Activated CD4-positive, alpha-beta T cell treated with anti-CD3 and anti-CD28 coated beads for 36 hours (primary cell): ENCODE measurements around the gene BRD2. TPM values are rescaled to one million over a fixed set of nuclear protein-coding genes. Genes with fewer than 3 reads are reported as not detected.
A peak's percentile ranks its signal among the peaks of the same experiment; 100 is the strongest.

Source experiments
- ATAC-seq: fragments of 200-7000 bp; cut with Tn5 transposase; one replicate; pipeline ENCODE4 v1.10.0; 2021; ENCODE audit warnings: mild to moderate bottlenecking, moderate library complexity
- CTCF ChIA-PET: fragments of 350-600 bp; sonication (Branson Sonifier 250); formaldehyde crosslinking; loops from one replicate; lab custom pipeline; 2021; ENCODE audit warnings: antibody characterized with exemption; lab: Charles Lee
- POLR2A ChIA-PET: fragments of 350-600 bp; sonication (Branson Sonifier 250); formaldehyde crosslinking; loops from one replicate; lab custom pipeline; 2021; ENCODE audit warnings: antibody characterized with exemption, inconsistent platforms; lab: Charles Lee
- DNase-seq: peaks from one replicate; pipeline ENCODE4 v3.0.0-alpha.2; 2020
- H3K27ac Mint-ChIP-seq: one replicate; pipeline ENCODE4 v1.8.0; 2021; ENCODE audit warnings: mixed read lengths
- H3K27me3 Mint-ChIP-seq: one replicate; pipeline ENCODE4 v1.8.0; 2021; ENCODE audit warnings: mixed read lengths
- H3K36me3 Mint-ChIP-seq: one replicate; pipeline ENCODE4 v1.8.0; 2021; ENCODE audit warnings: low read depth, mixed read lengths
- H3K4me1 Mint-ChIP-seq: one replicate; pipeline ENCODE4 v1.8.0; 2021; ENCODE audit warnings: mixed read lengths
- H3K4me3 Mint-ChIP-seq: one replicate; pipeline ENCODE4 v1.8.0; 2021; ENCODE audit warnings: mild to moderate bottlenecking, moderate library complexity, mixed read lengths
- H3K9me3 Mint-ChIP-seq: one replicate; pipeline ENCODE4 v1.8.0; 2021; ENCODE audit warnings: low read depth, mixed read lengths
- intact Hi-C, 2 experiments: fragments of 100-400 bp; cut with DNase I in 1 of 2; cut with micrococcal nuclease in 1 of 2; formaldehyde crosslinking; loops; one replicate each; pipeline versions ENCODE4 v1.14.2 to v1.15.1; 2022 to 2024; cut with DNase I, micrococcal nuclease
- total RNA-seq, 2 experiments: library from RNA; stranded (reverse); gene quantifications; one replicate each; pipeline ENCODE4 v1.2.3, GENCODE V29; 2021

BRD2 gene
- 100 to 1,000 TPM; 230 to 338 TPM for total RNA-seq

GRCh38 chr6:32968093-32968866, at the start of gene BRD2:
Gene BRD2, plus strand, starts transcription at chr6:32968594. Its CDS starts 4,305 bp downstream, at chr6:32972899.
- Mint-ChIP-seq H3K4me3 (peak within 1 kb of the TSS; percentile 98), H3K27ac (peak within 1 kb of the TSS; percentile 97), H3K36me3 (peaks cover 41% of the 10 kb centered on the region), H3K4me1 (peaks cover 32% of the 10 kb centered on the region), H3K27me3 (no peaks in the 10 kb centered on the region), H3K9me3 (no peaks in the 10 kb centered on the region)
- POLR2A ChIA-PET: interaction anchor here (0.6 to 7.6 kb wide), 9 partner anchors 10 to 1393 kb away, joined by 3 to 71 read pairs (median 3); partner anchors contain the start of genes HLA-DMB, TAP2 and TNF
- ATAC-seq (peak; percentile 45), DNase-seq (peak; percentile 98)
- intact Hi-C loops: loop anchor here (1.0 to 5.0 kb wide), 11 partner anchors 15 to 423 kb away; partner anchors contain the start of genes HLA-DMB (in 2 of the 2), HLA-DMA (in 1 of the 2), KIFC1 (in 1 of the 2) and PSMB9 (in 1 of the 2)
- CTCF ChIA-PET: interaction anchor here (0.5 to 13.4 kb wide), 15 partner anchors 10 to 1165 kb away, joined by 3 to 197 read pairs (median 6); partner anchors contain the start of genes HLA-DMA, HLA-DMB and TAP2

- no peaks in the 10 kb centered on the region for H3K36me3 Mint-ChIP-seq
- ATAC-seq: no peak
- H3K4me1 Mint-ChIP-seq: no peaks in the 10 kb centered on the region
- no peaks in the 10 kb centered on the region for H3K9me3 Mint-ChIP-seq
- no peak for DNase-seq
- H3K4me3 Mint-ChIP-seq: no peak overlapping the region
- CTCF ChIA-PET: interaction anchor here (0.9 to 2.4 kb wide), 6 partner anchors 12 to 82 kb away, joined by 3 to 8 read pairs (median 4); partner anchors contain the start of genes HLA-DMA and TAP2
- POLR2A ChIA-PET: no interaction called here
- peaks cover 2% of the 10 kb centered on the region for H3K27me3 Mint-ChIP-seq
- intact Hi-C loops: no loop called here
- H3K27ac Mint-ChIP-seq: no peak overlapping the region
Measured at GRCh38 chr6:32920715-32921114, 47.7 kb upstream of the BRD2 start.

GRCh38 chr6:32922083-32922482, 46.3 kb upstream of the BRD2 start:
- ATAC-seq (no peak), DNase-seq (no peak)
- ChIA-PET POLR2A (no interaction called here), CTCF (interaction anchor here (1.0 to 1.6 kb wide), 4 partner anchors 9 to 62 kb away, joined by 3 to 8 read pairs (median 3); no protein-coding TSS in a partner anchor)
- Mint-ChIP-seq H3K4me3 (no peak overlapping the region), H3K9me3 (no peaks in the 10 kb centered on the region), H3K36me3 (no peaks in the 10 kb centered on the region), H3K27ac (no peak overlapping the region), H3K4me1 (no peaks in the 10 kb centered on the region), H3K27me3 (peaks cover 2% of the 10 kb centered on the region)
- intact Hi-C loops: no loop called here

GRCh38 chr6:32931211-32931610, 37.2 kb upstream of the BRD2 start:
- no peaks in the 10 kb centered on the region for H3K27me3 Mint-ChIP-seq
- DNase-seq (no peak), ATAC-seq (no peak)
- H3K4me3 Mint-ChIP-seq: no peak overlapping the region
- no peaks in the 10 kb centered on the region for H3K9me3 Mint-ChIP-seq
- CTCF ChIA-PET: interaction anchor here (0.9 to 4.9 kb wide), 7 partner anchors 10 to 56 kb away, joined by 3 to 154 read pairs (median 5); partner anchors contain the start of gene HLA-DMA
- H3K27ac Mint-ChIP-seq: no peak overlapping the region
- intact Hi-C loops: loop anchor here (5.0 kb wide), 1 partner anchor 36 kb away; the partner anchor contains the start of gene BRD2 (in 2 of the 2)
- no peaks in the 10 kb centered on the region for H3K36me3 Mint-ChIP-seq
- POLR2A ChIA-PET: interaction anchor here (1.2 to 1.5 kb wide), 2 partner anchors 51 to 53 kb away, joined by 3 to 5 read pairs; no protein-coding TSS in a partner anchor
- peaks cover 5% of the 10 kb centered on the region for H3K4me1 Mint-ChIP-seq

- H3K36me3 Mint-ChIP-seq: no peaks in the 10 kb centered on the region
- H3K27ac Mint-ChIP-seq: no peak overlapping the region
- H3K4me1 Mint-ChIP-seq: peaks cover 5% of the 10 kb centered on the region
- DNase-seq (no peak), ATAC-seq (no peak)
- CTCF ChIA-PET: interaction anchor here (0.6 to 5.6 kb wide), 16 partner anchors 9 to 111 kb away, joined by 3 to 154 read pairs (median 10); partner anchors contain the start of genes HLA-DMA and HLA-DMB
- intact Hi-C loops: loop anchor here (2.0 to 5.0 kb wide), 2 partner anchors 15 to 35 kb away; partner anchors contain the start of gene BRD2 (in 2 of the 2)
- POLR2A ChIA-PET: interaction anchor here (0.9 to 1.2 kb wide), 3 partner anchors 40 to 50 kb away, joined by 3 to 5 read pairs (median 3); no protein-coding TSS in a partner anchor
- no peaks in the 10 kb centered on the region for H3K9me3 Mint-ChIP-seq
- no peak overlapping the region for H3K4me3 Mint-ChIP-seq
- no peaks in the 10 kb centered on the region for H3K27me3 Mint-ChIP-seq
Measured at GRCh38 chr6:32932132-32932868, 36.1 kb upstream of the BRD2 start.

GRCh38 chr6:32933661-32934085, 34.7 kb upstream of the BRD2 start:
- ChIA-PET CTCF (interaction anchor here (0.6 to 5.6 kb wide), 39 partner anchors 9 to 875 kb away, joined by 3 to 154 read pairs (median 6); partner anchors contain the start of genes HLA-DMA and HLA-DMB), POLR2A (interaction anchor here (0.6 to 2.1 kb wide), 5 partner anchors 36 to 65 kb away, joined by 3 to 19 read pairs (median 6); no protein-coding TSS in a partner anchor)
- H3K4me1 Mint-ChIP-seq: peaks cover 5% of the 10 kb centered on the region
- H3K9me3 Mint-ChIP-seq: no peaks in the 10 kb centered on the region
- peak; percentile 69 for ATAC-seq
- DNase-seq: peak; percentile 85
- H3K36me3 Mint-ChIP-seq: no peaks in the 10 kb centered on the region
- no peak overlapping the region for H3K27ac Mint-ChIP-seq
- H3K27me3 Mint-ChIP-seq: no peaks in the 10 kb centered on the region
- intact Hi-C loops: loop anchor here (1.0 to 5.0 kb wide), 5 partner anchors 13 to 52 kb away; partner anchors contain the start of genes BRD2 (in 2 of the 2) and HLA-DMA (in 1 of the 2)
- H3K4me3 Mint-ChIP-seq: no peak overlapping the region

GRCh38 chr6:32935551-32936238, 32.7 kb upstream of the BRD2 start:
- ChIA-PET POLR2A (interaction anchor here (1.1 kb wide), 1 partner anchor 32 kb away, joined by 3 read pairs; no protein-coding TSS in a partner anchor), CTCF (interaction anchor here (0.9 to 7.6 kb wide), 7 partner anchors 7 to 50 kb away, joined by 3 to 107 read pairs (median 36); partner anchors contain the start of genes HLA-DMA and HLA-DMB)
- no peak for DNase-seq
- no peaks in the 10 kb centered on the region for H3K36me3 Mint-ChIP-seq
- no peaks in the 10 kb centered on the region for H3K9me3 Mint-ChIP-seq
- intact Hi-C loops: no loop called here
- H3K27me3 Mint-ChIP-seq: no peaks in the 10 kb centered on the region
- H3K4me1 Mint-ChIP-seq: peaks cover 11% of the 10 kb centered on the region
- no peak overlapping the region for H3K4me3 Mint-ChIP-seq
- H3K27ac Mint-ChIP-seq: no peak overlapping the region
- ATAC-seq: no peak

GRCh38 chr6:32936239-32937152, 31.9 kb upstream of the BRD2 start:
- ATAC-seq (no peak), DNase-seq (no peak)
- ChIA-PET CTCF (interaction anchor here (0.9 to 7.6 kb wide), 6 partner anchors 10 to 55 kb away, joined by 3 to 107 read pairs (median 20); partner anchors contain the start of gene HLA-DMA), POLR2A (interaction anchor here (1.1 kb wide), 1 partner anchor 31 kb away, joined by 3 read pairs; no protein-coding TSS in a partner anchor)
- Mint-ChIP-seq H3K4me1 (peaks cover 19% of the 10 kb centered on the region), H3K27me3 (no peaks in the 10 kb centered on the region), H3K36me3 (no peaks in the 10 kb centered on the region), H3K4me3 (no peak overlapping the region), H3K27ac (no peak overlapping the region), H3K9me3 (no peaks in the 10 kb centered on the region)
- intact Hi-C loops: no loop called here

- CTCF ChIA-PET: interaction anchor here (0.7 to 7.6 kb wide), 6 partner anchors 15 to 56 kb away, joined by 3 to 107 read pairs (median 3); partner anchors contain the start of gene HLA-DMA
- intact Hi-C loops: no loop called here
- Mint-ChIP-seq H3K4me3 (no peak overlapping the region), H3K36me3 (no peaks in the 10 kb centered on the region), H3K9me3 (no peaks in the 10 kb centered on the region), H3K4me1 (peaks cover 26% of the 10 kb centered on the region), H3K27me3 (no peaks in the 10 kb centered on the region), H3K27ac (no peak overlapping the region)
- POLR2A ChIA-PET: interaction anchor here (1.4 kb wide), 1 partner anchor 35 kb away, joined by 6 read pairs; no protein-coding TSS in a partner anchor
- ATAC-seq (no peak), DNase-seq (no peak)
Measured at GRCh38 chr6:32937230-32937633, 31.2 kb upstream of the BRD2 start.
